HepG2 (cell line): ENCODE measurements around the gene FXYD1. TPM values are rescaled to one million over a fixed set of nuclear protein-coding genes. Genes with fewer than 3 reads are reported as not detected.

Source experiments
- ATAC-seq: fragments of 200-7000 bp; cut with Tn5 transposase; 3 replicates; pipeline ENCODE4 v1.9.1; 2020; ENCODE audit warnings: mild to moderate bottlenecking, moderate library complexity
- BruUV-seq: library from RNA; stranded (reverse); fragments of 400-500 nt; replicated peaks from 2 replicates; lab custom pipeline; 2021; lab: Mats Ljungman, UMichigan
- CTCF ChIA-PET: fragments of 300-600 bp; formaldehyde crosslinking; extraction: SDS; loops from one replicate; lab custom pipeline; 2021; ENCODE audit warnings: low total read pairs, inconsistent platforms, low intra/inter-chr PET ratio; lab: Yijun Ruan, JAX
- POLR2A ChIA-PET: fragments of 350-600 bp; sonication (Branson Sonifier 250); formaldehyde crosslinking; loops from one replicate; lab custom pipeline; 2020; ENCODE audit warnings: antibody characterized with exemption, inconsistent platforms; lab: Yijun Ruan, JAX
- DNase-seq: peaks from one replicate; pipeline ENCODE4 v3.0.0-alpha.2; 2015; ENCODE audit warnings: low spot score
- FAIRE-seq: peaks from 3 replicates; lab custom pipeline; 2011; peaks lifted over from hg19 to GRCh38; lab: Jason Lieb, UNC
- H2AFZ ChIP-seq: one replicate; pipeline ENCODE4 v1.6.1; 2011; ENCODE audit warnings: low read length, inconsistent platforms
- H3K27ac ChIP-seq: fragments of 300-600 bp; 3 replicates; pipeline ENCODE4 v1.8.0; 2011; ENCODE audit warnings: mixed run types, mild to moderate bottlenecking, mixed read lengths, low read length, inconsistent platforms; ENCODE audit not compliant: insufficient read depth; ENCODE audit errors: extremely low read length
- H3K27me3 ChIP-seq, 2 experiments: fragments of 200-600 bp in 1 of 2; 2 replicates in 1 of 2; 3 replicates in 1 of 2; pipeline versions ENCODE4 v1.6.0 to v1.8.0; 2011; ENCODE audit warnings: low read length in 2 of 2, mild to moderate bottlenecking in 2 of 2, moderate library complexity in 2 of 2, inconsistent platforms in 1 of 2; ENCODE audit not compliant: insufficient read depth in 2 of 2, control insufficient read depth in 1 of 2
- H3K36me3 ChIP-seq, 2 experiments: fragments of 200-600 bp in 1 of 2; replicated peaks in 1 of 2; 2 replicates in 1 of 2; 3 replicates in 1 of 2; pipeline versions ENCODE4 v1.5.1 to v1.8.0; 2011; ENCODE audit warnings: low read length in 2 of 2, inconsistent platforms in 1 of 2; ENCODE audit not compliant: insufficient read depth in 2 of 2, control insufficient read depth in 1 of 2
- H3K4me1 ChIP-seq: 2 replicates; pipeline ENCODE4 v1.5.1; 2012; ENCODE audit warnings: low read length, inconsistent platforms; ENCODE audit not compliant: insufficient read depth
- H3K4me2 ChIP-seq: 2 replicates; pipeline ENCODE4 v1.6.0; 2011; ENCODE audit warnings: low read depth, low read length, inconsistent platforms
- H3K4me3 ChIP-seq, 3 experiments: fragments of 200-600 bp in 1 of 3; sonication (generic), shearing (Covaris generic) in 1 of 3; replicated peaks in 1 of 3; 2 replicates each; pipeline ENCODE4 v1.5.1; 2011 to 2016; ENCODE audit warnings: low read length in 3 of 3, inconsistent platforms in 2 of 3, low read depth in 2 of 3, mild to moderate bottlenecking in 2 of 3, control low read depth in 1 of 3, mixed read lengths in 1 of 3; ENCODE audit not compliant: insufficient read depth in 1 of 3
- H3K79me2 ChIP-seq: one replicate; pipeline ENCODE4 v1.6.1; 2011; ENCODE audit warnings: low read length, inconsistent platforms; ENCODE audit not compliant: insufficient read depth
- H3K9ac ChIP-seq: 2 replicates; pipeline ENCODE4 v1.6.0; 2011; ENCODE audit warnings: mild to moderate bottlenecking, low read depth, low read length, inconsistent platforms; ENCODE audit not compliant: insufficient read depth
- H3K9me3 ChIP-seq: 2 replicates; pipeline ENCODE4 v1.5.1; 2012; ENCODE audit warnings: mild to moderate bottlenecking, low read length
- H4K20me1 ChIP-seq: 2 replicates; pipeline ENCODE4 v1.6.0; 2011; ENCODE audit warnings: inconsistent platforms, mild to moderate bottlenecking, low read length, moderate library complexity; ENCODE audit not compliant: insufficient read depth
- ATF1 ChIP-seq: IDR thresholded peaks from 2 replicates; pipeline ENCODE4 v1.6.1; 2016; ENCODE audit warnings: mild to moderate bottlenecking, control low read depth
- ATF2 ChIP-seq: sonication (generic); formaldehyde crosslinking; IDR thresholded peaks from 2 replicates; pipeline ENCODE4 v1.4.0; 2020; ENCODE audit warnings: missing genetic modification reagents
- ATF3 ChIP-seq: sonication (generic); formaldehyde crosslinking; IDR thresholded peaks from 2 replicates; pipeline ENCODE4 v1.4.0; 2020; ENCODE audit warnings: missing genetic modification reagents
- E2F1 ChIP-seq: sonication (generic); formaldehyde crosslinking; IDR thresholded peaks from 2 replicates; pipeline ENCODE4 v1.5.0; 2020; ENCODE audit warnings: missing genetic modification reagents
- ELK4 ChIP-seq: sonication (generic); formaldehyde crosslinking; IDR thresholded peaks from 2 replicates; pipeline ENCODE4 v1.9.0; 2021; ENCODE audit warnings: missing genetic modification reagents, borderline replicate concordance
- FLYWCH1 ChIP-seq: sonication (generic); formaldehyde crosslinking; IDR thresholded peaks from 2 replicates; pipeline ENCODE4 v1.8.1; 2023; ENCODE audit warnings: mild to moderate bottlenecking, missing genetic modification reagents
- KLF6 ChIP-seq: IDR thresholded peaks from 2 replicates; pipeline ENCODE4 v1.8.0; 2016; ENCODE audit warnings: missing biosample characterization, missing genetic modification reagents
- NFIB ChIP-seq: sonication (generic); formaldehyde crosslinking; IDR thresholded peaks from 2 replicates; pipeline ENCODE4 v1.9.0; 2021; ENCODE audit warnings: missing genetic modification reagents, mild to moderate bottlenecking, borderline replicate concordance
- SAFB2 ChIP-seq: sonication (generic); formaldehyde crosslinking; IDR thresholded peaks from 2 replicates; pipeline ENCODE4 v1.5.1; 2020; ENCODE audit warnings: missing genetic modification reagents, low read depth, mild to moderate bottlenecking, borderline replicate concordance
- SOX5 ChIP-seq: IDR thresholded peaks from 2 replicates; pipeline ENCODE4 v1.6.1; 2016; ENCODE audit warnings: borderline replicate concordance
- SSRP1 ChIP-seq: IDR thresholded peaks from 2 replicates; pipeline ENCODE4 v1.6.1; 2016; ENCODE audit warnings: control low read depth
- TAF1 ChIP-seq: sonication (generic); formaldehyde crosslinking; IDR thresholded peaks from 2 replicates; pipeline ENCODE4 v1.4.0; 2020; ENCODE audit warnings: missing genetic modification reagents
- ZFAT ChIP-seq: sonication (generic); formaldehyde crosslinking; conservative IDR thresholded peaks from 2 replicates; pipeline ENCODE4 v1.8.1; 2023; ENCODE audit warnings: missing genetic modification reagents, inconsistent platforms
- ZFX ChIP-seq: sonication (generic); formaldehyde crosslinking; IDR thresholded peaks from 2 replicates; pipeline ENCODE4 v1.4.0; 2020; ENCODE audit warnings: mild to moderate bottlenecking, low read depth, missing genetic modification reagents, moderate library complexity
- ZFY ChIP-seq: sonication (generic); formaldehyde crosslinking; IDR thresholded peaks from 2 replicates; pipeline ENCODE4 v1.4.0; 2020; ENCODE audit warnings: missing genetic modification reagents
- ZFYVE20 ChIP-seq: sonication (generic); formaldehyde crosslinking; IDR thresholded peaks from 2 replicates; pipeline ENCODE4 v1.8.0; 2023; ENCODE audit warnings: low read depth, mild to moderate bottlenecking, moderate library complexity, missing genetic modification reagents, borderline replicate concordance
- ZNF235 ChIP-seq: sonication (generic); formaldehyde crosslinking; IDR thresholded peaks from 2 replicates; pipeline ENCODE4 v1.8.1; 2023; ENCODE audit warnings: mild to moderate bottlenecking, missing genetic modification reagents, borderline replicate concordance
- ZNF484 ChIP-seq: sonication (generic); formaldehyde crosslinking; IDR thresholded peaks from 2 replicates; pipeline ENCODE4 v1.5.1; 2020; ENCODE audit warnings: mild to moderate bottlenecking, low read depth, missing genetic modification reagents, borderline replicate concordance
- ZNF567 ChIP-seq: sonication (generic); formaldehyde crosslinking; IDR thresholded peaks from 2 replicates; pipeline ENCODE4 v1.8.1; 2023; ENCODE audit warnings: mild to moderate bottlenecking, missing genetic modification reagents, borderline replicate concordance
- ZNF672 ChIP-seq: sonication (generic); formaldehyde crosslinking; IDR thresholded peaks from 2 replicates; pipeline ENCODE4 v1.8.1; 2022; ENCODE audit warnings: missing genetic modification reagents
- ZNF780A ChIP-seq: sonication (generic); formaldehyde crosslinking; IDR thresholded peaks from 2 replicates; pipeline ENCODE4 v1.8.0; 2022; ENCODE audit warnings: mild to moderate bottlenecking, missing genetic modification reagents, moderate library complexity
- WGBS: methylation state at CpG from one replicate; pipeline ENCODE4 v1.1.6; 2017; ENCODE audit warnings: low lambda C conversion rate; 5-methylcytosine and 5-hydroxymethylcytosine counted together
- in situ Hi-C: cut with HindIII; loops from 2 replicates; pipeline ENCODE4 v1.10.0; 2017; ENCODE audit warnings: low pct_unique_long_range_greater_than_20kb; ENCODE audit not compliant: extremely low pct_ligation_motif_present
- intact Hi-C: fragments of 100-400 bp; cut with micrococcal nuclease; formaldehyde crosslinking; loops from one replicate; pipeline ENCODE4 v1.10.0; 2022; ENCODE audit not compliant: unreplicated experiment
- polyA plus RNA-seq, 8 experiments: library from polyadenylated mRNA; depleted of rRNA in 3 of 8; stranded (reverse) in 7 of 8; unstranded in 1 of 8; fragments of >200 nt; fragmentation: Illumina TruSeq in 4 of 8; extraction: Trizol in 4 of 8; gene quantifications; 2 replicates each; pipeline versions ENCODE4 v1.2.1 to v1.2.3, GENCODE V29; 2011 to 2016; ENCODE audit warnings: low read depth in 4 of 8, missing spikeins in 1 of 8, mixed read lengths in 1 of 8; ENCODE audit not compliant: insufficient read depth in 1 of 8
- total RNA-seq, 5 experiments: library from RNA; depleted of rRNA; stranded (reverse); fragments of >200 nt; fragmentation: Illumina TruSeq; extraction: Trizol; gene quantifications; 2 replicates each; pipeline ENCODE4 v1.2.3, GENCODE V29; 2016; ENCODE audit warnings: low read depth in 1 of 5

Gene FXYD1
- total and polyA plus RNA-seq, 2 of the 13 experiments (the other 11 are each of a cell fraction or from before 2014, with no cell fraction given) = 31.2 TPM; not detected in 1

- intact Hi-C loops = loop anchor here (1.0 kb wide), 1 partner anchor 68 kb away; no protein-coding TSS in a partner anchor
- Histone ChIP-seq H4K20me1 (no peaks in the 10 kb centered on the region), H2AFZ (no peak overlapping the region), H3K36me3 (no peaks in the 10 kb centered on the region), H3K9me3 (no peaks in the 10 kb centered on the region), H3K4me2 (peak overlapping the region; percentile 50), H3K4me3 (no peak overlapping the region), H3K27ac (no peak overlapping the region), H3K79me2 (no peaks in the 10 kb centered on the region), H3K4me1 (peaks cover 88% of the 10 kb centered on the region), H3K27me3 (no peaks in the 10 kb centered on the region), H3K9ac (no peak overlapping the region)
- ChIA-PET CTCF (interaction anchor here (0.7 to 1.6 kb wide), 2 partner anchors 21 to 69 kb away, joined by 4 to 11 read pairs; partner anchors contain the start of gene FXYD3), POLR2A (no interaction called here)
- peak; percentile 49 for FAIRE-seq
- peak; percentile 50 for ATAC-seq
- DNase-seq = peak; percentile 65
- in situ Hi-C loops = loop anchor here (5.0 kb wide), 1 partner anchor 68 kb away; no protein-coding TSS in a partner anchor
- WGBS = 0% methylated on average over 2 of the region's 7 CpGs
- no TSS peak for BruUV-seq
- TF ChIP-seq ELK4 (CRISPR knock-in tag) (no peak), ATF3 (no peak), ZNF484 (CRISPR knock-in tag) (no peak), ZFAT (CRISPR knock-in tag) (no peak), ZNF567 (CRISPR knock-in tag) (no peak), ZFYVE20 (CRISPR knock-in tag) (no peak), ZFX (CRISPR knock-in tag) (peak; percentile 50; the same call in 1 of the 2 replicates), TAF1 (CRISPR knock-in tag) (no peak), NFIB (CRISPR knock-in tag) (no peak), ATF1 (CRISPR knock-in tag) (no peak), SAFB2 (CRISPR knock-in tag) (no peak), ATF2 (no peak), ZFY (no peak), SOX5 (CRISPR knock-in tag) (peak; percentile 33; the same call in 1 of the 2 replicates), E2F1 (CRISPR knock-in tag) (no peak), SSRP1 (no peak), ZNF780A (CRISPR knock-in tag) (no peak), KLF6 (CRISPR knock-in tag) (no peak), ZNF235 (CRISPR knock-in tag) (no peak), FLYWCH1 (no peak), ZNF672 (no peak)
Measured at GRCh38 chr19:35135389-35135909, 3.2 kb upstream of the FXYD1 start.
